Activated CD4-positive, CD25-positive, alpha-beta regulatory T cell treated with anti-CD3 and anti-CD28 coated beads, Interleukin-2, amount 50 U/mL, for 24 hours (primary cell): ENCODE data around the gene EHF.

Source experiments
- ATAC-seq, 2 donors: fragments of 150-1000 bp; cut with Tn5 transposase; one replicate each; pipeline ENCODE4 v1.10.0; 2021; ENCODE audit warnings: mild to moderate bottlenecking in 1 of 2, moderate library complexity in 1 of 2

EHF gene

DNA sequence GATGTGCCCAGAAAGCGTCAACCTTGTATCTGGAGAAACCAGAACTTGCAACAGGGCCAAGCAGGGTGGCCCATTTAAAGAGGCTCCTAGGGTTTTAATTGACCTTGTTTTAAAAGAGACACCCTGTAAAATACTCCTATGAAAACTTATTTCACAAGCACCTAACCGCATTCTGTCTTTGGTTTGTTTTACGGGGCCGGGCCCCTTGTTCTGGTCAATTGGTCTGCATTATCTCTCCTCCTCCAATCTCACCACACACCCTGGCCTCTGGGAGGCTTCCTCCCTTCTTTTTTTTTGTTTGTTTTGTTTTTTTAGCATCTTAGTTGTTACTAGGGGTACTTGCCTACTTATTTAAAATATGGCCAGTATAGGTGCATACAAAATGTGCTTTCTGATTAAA lies 4.7 kb downstream of the EHF start:
- no peak for ATAC-seq

DNA sequence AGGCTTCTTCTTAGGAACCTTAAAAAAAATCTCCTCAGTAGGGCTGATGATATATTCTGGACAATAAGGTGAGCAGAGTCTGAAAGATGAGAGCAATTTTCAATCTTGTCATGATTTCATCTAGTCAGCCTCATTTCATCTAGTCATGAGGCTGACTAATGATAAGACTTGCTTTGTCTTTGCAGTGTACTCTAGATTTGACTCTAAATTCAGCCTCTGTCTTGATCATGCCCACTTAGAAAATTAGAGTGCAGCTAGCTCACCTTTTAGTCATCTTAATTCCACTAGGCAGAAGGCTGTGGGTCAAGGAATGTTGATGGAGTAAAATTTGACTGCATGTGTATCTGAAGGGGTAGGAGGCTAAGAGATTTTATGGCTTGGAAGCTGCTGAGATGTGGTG lies 5.5 kb downstream of the EHF start:
- peak in 1 of 2 donors; percentile 9 for ATAC-seq

DNA sequence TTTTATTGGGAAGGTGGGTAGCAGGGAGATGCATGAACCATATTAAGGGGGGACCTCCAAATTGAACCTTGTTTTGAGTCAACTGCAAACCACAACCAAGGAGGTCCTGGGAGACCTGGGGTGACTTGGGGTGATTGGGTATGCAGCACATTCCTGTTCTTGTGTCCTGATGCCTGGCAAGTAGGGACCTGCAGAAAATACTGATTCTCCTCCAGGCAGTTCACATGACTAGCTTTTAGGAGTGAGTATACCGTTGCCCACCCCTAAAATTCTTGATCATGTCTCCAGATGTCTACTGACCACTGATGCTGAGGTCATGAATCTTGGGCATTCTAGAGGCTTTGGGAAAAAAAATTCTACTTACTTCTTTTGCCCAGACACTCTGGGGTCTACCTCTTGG lies 6.3 kb downstream of the EHF start:
- no peak for ATAC-seq

DNA sequence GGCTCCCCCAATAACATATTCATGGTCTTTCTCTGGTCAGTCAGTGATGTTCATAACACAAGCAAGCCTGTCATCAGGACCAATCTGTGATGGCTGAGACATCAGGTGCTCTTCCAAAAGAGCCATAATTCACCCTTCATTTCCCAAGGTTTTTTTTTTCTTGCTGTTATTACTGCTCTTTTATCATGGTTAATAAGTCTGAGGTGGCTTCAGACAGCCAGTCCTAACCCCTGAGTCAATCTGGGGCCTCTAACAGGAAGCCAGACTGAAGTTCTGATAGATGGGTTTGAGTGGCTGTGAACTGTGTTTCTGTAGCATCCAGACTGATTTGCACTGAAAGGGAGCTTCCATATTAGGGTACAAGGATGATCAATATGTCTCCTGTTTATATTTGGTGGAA lies 8.8 kb downstream of the EHF start:
- no peak for ATAC-seq

DNA sequence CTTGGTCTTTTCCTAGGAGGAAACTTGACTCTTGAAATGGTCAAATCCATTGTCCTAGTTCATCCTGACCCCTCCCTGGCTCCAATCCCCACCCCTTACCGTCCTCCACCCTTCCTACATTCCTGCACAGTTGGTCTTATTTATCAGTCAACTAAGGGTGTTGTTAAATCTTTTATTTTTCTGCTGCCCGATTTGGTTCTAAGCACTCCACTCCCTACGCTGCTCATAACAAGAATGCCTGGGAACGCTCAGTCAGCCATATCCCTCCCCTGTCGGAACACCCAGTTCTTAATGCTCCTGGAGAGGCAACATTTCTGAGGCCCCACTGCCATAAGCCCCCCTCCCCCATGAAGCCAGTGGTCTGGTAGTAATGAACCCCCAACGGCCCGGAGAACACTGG lies 9.7 kb downstream of the EHF start:
- no peak for ATAC-seq

DNA sequence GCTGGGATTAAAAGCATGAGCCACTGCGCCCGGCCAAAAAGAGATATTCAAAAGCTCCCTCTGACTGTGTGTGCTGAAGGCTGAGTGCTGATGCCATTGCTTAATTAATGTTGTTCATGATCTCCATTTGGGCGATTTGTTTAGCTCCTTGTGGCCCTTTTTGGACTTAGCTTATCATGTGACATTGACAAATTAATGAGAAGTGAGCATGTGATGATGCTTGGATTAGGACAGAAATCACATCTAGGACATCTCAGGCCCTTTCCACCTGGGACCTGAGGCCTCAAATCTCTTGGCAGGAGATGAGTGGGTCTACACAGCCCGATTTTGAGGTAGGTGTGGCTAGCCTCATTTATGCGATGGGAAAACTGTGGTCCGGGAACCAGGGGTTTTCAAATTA lies 10.4 kb downstream of the EHF start:
- no peak for ATAC-seq

DNA sequence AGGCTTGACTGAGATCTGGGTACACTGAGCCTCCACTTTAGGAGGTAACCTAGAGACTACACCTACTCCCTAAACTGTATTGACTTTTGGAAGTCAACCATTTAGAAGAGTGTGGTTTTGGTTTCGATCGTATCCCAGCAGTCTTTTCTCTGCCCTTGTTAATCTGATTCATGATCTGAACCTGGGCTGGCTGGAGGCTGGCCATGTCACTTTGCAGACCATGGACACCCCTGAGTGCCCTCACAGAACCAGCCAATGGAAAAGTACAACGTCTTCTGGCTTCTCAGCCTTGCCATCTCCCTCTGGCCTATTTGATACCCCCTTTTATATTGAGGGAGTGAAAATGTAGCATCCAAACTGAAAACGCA lies 10.8 kb downstream of the EHF start:
- ATAC-seq = no peak

DNA sequence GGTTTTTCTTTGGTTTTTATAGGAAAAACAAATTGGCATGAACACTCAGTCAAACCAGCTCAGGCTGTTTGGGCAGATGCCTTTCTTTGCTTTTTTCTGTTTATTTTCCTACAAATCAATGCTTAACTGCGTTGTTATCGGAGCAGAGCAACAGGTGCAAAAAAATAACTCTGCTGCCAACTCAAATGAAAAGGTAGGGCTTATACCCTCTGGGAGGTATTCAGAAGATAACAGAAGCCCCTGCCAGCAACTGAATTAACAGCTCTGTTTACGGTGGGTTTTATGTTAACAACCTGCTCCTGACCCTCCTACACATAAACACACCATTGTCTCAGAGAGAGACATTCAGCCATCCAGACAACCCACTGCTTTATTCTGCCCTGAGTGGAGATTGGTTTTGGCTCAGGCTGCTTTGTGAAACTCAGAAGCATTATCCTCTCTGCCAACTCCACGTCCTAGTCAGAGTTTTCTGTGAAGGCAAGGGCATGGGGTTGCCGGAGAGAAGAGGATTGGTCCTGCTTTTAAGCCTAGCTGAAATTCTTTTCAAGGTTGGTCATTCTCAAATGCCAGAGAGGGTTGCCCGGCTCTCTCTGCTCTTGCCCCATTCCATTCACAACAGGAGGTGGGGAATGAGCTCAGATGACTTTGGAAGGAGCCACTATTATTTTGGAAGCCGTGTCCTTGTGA lies 11.4 kb downstream of the EHF start:
- no peak for ATAC-seq

DNA sequence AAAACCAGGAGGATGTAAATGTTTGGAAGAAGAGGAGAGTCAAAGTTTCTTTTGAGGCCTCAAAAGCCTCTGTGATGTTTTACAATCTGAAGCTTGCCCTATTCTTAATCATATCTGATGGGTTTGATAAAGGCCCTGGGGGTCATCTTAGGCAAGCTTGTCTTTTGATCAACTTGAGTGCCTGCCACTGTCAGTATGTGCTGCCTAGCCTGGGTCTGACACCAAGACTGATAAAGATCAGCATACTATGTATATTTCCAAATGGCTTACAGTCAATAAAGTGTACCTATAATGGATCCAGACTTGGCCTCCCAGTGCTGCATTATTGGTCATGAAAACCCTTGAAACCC lies 12.7 kb downstream of the EHF start:
- no peak for ATAC-seq

DNA sequence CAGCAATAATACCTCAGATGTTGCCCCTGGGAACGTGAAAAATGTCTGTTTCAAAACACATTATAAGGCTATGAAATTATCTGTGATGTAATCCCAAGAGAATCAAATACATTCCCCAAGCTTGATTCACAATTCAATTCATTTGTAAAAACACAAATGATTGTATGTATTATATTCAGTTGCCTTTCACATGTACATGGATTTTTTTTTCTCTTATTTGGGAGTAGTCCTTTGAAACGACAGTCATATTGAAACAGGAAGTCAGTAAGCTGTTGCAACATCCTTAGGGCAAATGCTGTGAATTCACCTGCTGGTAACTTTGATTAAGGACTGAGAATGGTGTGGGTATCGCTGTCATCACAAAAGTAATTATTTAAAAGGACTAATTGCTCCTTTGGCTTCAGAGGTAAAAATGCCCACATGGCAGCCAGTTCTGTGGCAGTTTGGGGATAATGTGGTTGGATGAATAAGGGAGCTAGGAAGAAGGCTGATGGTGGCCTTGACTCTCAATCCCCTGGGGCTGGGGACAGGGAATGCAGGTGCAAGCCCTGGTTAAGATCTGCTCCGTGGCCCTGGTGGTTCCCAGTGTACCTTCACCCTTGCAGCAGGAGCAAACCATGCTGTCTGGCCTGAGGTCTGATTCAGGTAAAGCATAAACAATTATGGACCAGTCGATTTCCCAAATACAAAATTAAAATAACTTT lies 13.2 kb downstream of the EHF start:
- no peak for ATAC-seq

DNA sequence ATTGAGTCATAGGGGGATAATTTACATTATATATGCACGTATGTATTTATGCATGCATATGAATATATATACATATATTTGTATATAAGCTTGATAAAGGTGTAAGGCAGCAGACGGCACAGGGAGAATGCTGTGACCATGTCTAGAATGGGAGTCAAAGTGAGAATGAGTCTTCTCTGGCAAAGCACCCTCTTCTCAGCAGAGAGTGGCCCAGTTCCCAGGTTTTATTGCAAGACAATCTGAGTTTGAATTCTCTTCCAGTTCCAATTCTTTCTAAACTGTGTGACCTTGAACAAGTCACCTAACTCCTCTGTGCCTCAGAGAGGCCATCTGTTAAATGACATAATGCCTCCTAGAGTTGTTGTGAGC lies 13.8 kb downstream of the EHF start:
- no peak for ATAC-seq

DNA sequence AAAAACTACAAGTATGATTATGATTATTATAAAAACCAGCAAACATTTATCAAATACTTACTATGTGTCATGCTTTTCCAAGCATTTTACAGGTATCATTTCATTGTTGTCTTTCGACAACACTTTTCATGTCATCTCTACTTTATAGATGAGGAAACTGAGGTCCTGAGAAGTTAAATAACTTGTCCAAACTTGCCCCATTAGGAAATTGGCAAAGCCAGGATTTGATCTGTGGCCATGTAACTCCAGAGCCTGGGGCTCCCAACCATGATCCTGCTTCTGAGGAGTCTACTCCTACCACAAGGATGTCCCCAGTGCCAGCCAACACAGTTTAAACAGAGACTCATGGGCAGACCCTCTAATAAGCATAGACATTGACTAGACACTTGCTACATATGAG lies 15.2 kb downstream of the EHF start:
- no peak for ATAC-seq

DNA sequence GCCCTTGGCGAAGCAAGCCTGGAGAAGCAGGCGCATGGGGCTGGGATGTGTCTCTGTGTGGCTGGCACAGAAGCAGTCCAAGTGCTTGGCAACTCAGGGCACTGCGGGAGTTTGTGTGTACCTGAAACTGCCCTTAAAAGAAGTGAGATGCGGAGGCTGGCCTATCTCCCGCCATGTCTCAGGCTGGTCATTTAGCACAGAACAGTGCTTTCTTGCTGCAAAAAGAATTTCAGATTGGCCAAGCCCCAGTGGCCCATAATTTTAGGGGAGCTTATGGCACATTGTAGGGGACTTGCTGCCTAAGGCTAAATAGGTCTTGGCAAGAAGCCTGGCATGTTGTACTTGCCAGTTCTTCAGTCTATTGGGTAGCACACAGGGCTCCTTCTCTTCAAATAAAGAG lies 16.4 kb downstream of the EHF start:
- ATAC-seq = no peak

DNA sequence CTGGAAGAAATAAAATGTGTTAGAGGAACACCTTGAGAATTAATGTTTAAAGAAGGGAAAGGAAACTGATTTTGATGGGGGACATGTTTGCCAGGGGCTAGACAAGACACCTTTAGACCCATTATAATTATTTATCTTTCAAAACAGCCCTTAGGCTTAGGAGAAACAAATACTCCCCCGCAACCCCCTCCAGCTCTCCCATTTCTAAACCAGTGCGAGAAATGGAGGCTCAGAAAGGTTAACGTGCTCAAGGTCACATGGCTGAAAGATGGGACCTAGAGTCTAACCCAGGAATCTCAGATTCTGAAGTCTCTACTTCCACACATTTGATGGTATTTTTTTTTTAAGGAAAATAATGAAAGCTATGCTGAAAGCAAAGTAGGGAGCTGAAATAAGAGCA lies 18.0 kb downstream of the EHF start:
- no peak for ATAC-seq

DNA sequence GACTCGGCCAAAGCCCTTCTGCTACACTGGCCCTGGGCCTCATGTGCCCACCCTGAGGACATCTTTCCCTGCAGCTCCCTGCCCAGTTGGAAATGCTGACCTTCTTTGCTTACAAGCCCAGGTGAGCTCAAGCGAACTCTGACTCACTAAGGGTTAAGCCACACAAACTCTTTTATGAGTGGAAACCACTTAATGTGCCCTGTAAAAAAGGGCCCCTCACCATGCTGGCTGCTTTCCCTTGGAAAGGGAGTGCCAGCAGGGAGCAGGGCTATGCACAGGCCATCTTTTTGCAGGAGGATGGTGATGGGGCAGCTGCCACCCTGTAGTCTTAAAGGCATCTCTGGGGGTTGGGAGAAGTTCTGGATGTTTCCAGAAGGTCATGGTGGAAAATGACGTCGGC lies 18.7 kb downstream of the EHF start:
- no peak for ATAC-seq

DNA sequence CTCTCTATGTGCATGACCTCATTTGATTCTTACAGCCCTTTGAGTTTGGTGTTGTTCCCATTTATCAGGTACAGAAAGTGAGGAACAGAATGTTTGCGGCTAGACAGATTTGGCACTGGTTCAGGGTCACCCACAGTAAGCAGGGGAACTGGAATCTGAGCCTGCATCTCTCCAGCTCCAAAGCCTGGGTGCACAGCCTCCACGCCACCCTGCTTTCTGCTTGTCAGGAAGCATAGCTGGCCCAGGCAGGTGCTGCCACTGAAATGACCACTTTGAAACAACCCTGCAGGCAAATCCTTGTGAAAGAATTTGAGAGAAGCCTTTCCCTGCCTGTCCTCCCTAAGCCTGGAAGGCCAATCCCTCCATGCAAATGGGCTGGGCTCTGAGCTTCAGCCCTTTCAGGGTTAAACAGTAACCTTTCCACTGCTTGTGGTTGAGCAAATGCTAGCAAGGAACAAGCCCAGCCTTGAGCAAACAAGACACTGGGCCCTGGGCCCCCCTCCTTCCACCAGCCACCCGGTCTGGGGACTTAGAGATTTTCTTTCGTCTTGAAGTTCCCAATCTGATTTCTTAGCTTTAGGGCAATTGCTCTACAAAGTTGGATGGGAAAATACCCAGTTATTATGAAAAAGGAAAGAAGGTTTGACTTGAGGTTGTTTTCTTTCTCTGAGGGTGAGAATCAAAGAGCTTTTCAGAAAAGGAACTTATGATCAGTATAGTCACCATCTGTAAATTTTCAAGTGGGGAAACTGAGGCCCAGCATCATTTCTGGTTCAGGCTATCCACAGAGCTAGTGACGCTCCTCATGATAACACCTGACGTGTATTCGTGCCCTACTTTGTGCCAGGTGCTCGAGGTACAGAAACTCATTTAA lies 19.4 kb downstream of the EHF start:
- ATAC-seq = no peak

DNA sequence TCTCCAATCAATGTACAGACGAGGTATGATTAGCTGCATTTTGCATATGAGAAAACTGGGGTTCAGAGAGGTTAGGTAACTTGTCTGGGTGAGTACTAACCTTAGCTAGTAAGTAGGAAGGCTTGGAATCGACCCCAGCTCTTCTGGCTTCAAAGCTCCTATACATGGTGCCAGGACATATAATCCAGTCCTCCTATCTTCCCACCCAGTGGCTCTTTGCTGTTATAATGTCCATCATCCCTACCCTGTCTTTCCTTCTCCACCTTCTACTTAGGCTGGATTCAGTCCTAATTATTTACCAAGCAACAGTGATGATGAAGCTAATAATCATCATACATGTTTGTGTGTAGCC lies 20.0 kb downstream of the EHF start:
- no peak for ATAC-seq

DNA sequence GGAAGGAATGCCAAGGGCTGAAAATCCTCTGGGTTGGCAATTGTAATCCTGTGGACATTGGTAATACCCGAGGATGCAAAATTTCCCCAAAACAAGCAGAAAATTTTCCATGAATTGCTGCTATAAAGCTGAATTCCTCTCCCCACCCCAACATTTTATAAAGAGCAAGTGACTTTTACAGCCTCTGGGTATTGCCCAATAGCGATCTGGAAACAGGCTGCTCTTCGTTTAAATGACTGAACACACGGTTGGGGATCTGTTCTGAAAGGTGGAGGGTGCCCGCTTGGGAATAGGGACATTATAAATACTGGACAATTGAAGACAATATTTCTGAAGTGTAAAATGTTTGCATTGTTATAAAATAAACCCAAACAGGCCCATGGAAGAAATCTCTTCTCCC lies 20.6 kb downstream of the EHF start:
- ATAC-seq = no peak

DNA sequence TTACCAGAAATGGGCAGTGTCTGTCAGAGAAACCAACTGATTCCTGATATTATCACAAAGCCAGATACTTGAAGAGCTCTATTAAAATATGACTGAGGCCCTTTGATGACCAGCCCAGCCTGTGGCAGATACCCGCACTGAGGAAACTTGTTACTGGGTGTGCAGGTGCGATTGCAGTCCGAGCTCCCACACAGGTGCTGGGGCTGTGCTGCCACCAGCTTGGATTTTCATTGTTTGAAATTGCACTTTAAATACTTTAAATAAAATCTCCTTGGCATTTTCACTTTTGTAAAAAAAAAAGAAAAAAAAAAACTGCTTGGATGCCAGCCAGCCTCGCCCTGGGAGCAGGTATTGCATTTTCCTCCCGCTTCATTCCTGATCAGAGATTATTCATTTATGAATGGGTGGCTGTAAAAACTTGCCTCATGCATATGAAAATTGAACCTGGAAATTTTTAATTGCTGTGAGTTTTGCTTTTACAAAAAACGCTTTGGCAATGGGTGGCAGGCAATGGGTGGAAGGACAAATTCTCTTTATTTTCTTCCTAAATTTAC lies 21.2 kb downstream of the EHF start:
- no peak for ATAC-seq

DNA sequence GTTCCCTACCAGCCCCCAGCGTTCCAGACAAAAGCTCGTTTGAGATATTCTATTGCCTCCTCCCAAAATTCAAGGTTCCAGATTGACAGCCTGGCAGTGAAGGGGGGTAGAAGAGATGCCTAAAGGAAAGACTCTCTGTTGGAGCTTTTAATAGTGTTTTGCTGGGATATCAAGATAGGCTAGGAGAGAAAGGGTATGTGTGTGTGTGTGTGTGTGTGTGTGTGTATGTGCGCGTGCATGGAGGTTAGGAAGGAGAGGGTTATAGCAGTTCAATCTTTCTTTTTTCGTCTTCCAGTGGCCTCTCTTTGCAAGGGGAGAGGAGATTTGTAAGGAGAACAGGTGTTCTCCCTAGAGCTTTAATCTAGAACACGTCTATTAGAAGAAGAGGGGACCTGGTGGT lies 22.0 kb downstream of the EHF start:
- no peak for ATAC-seq

DNA sequence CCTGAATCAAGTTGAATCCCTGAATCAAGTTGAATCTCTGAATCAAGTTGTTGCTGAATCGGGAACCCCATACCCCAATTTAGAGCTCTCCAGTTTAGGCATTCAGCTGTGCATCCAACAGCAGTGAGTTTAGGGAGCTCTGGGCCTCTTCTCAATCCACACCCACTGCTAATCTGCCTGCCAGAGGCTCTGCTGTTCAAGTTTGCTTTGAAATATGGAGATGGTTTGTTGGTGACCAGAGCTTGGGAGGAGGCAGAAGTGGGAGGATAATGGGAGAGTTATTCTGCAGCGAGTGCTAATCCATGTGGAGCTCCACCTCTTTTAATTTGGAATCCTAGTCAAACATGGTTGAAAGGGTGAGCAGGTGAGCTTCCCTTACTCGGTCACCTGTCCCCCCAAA lies 22.4 kb downstream of the EHF start:
- ATAC-seq = no peak

DNA sequence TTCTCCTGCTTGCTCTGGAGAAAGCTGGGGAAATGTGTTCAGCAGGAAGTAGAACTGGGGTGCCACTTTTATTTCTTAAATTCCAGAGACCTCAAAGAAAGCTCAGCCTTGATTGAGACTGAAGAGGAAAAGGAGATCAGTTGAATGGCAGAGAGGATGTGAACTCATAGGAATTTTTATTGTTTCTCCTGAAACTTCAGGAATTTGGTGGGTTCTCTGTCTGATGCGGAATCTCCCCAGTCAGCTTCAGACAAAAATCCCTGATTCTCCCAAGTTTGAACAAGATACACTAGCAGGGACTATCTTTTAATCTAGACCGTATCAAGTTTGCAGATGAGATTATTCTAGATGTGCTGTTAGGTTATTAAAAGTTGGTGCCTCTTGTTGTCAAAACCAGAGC lies 23.0 kb downstream of the EHF start:
- no peak for ATAC-seq

DNA sequence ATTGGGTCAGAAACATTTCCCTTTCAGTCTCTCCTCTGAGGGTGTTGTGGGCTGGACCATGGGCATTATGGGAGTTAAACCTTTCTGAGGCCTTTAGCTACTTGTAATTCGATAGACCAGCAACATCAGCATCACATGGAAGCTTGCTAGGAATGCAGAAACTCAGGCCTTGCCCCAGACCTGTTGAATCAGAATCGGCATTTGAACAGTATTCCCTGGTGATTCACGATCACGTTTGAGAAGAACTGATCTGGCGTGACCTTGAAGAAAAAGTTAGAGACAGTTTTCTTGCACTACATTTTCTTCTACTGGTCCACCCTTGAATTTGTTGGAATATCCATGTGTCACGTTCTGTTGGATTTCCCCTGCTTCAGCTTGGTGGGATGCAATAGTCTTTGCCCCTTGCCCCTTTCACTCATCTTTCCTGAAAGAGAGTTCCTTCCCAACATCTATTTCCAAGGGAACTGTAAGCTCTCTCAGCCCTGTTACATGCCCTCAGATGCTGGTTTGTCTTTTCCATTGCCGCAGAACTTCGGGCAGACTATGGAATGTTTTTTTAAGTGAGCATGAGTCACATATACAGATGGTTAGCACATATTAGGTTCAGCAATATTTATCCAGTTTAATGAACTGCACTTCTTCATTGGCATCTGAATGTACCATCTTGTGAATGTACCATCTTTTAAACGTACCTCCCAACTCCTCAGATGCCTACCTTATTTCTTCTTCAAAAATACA lies 23.9 kb downstream of the EHF start:
- no peak for ATAC-seq
